MCF 10A (cell line): ENCODE results near the gene SLC4A8. TPM values are rescaled to one million over a fixed set of nuclear protein-coding genes. Genes with fewer than 3 reads are reported as not detected.

Experiments
- BruUV-seq: library from RNA; stranded (reverse); fragments of 400-500 nt; replicated peaks from 2 replicates; lab custom pipeline; 2021; lab: Mats Ljungman, UMichigan
- CTCF ChIA-PET: fragments of 300-600 bp; sonication (Branson Sonifier 250); formaldehyde crosslinking; extraction: SDS; loops from one replicate; lab custom pipeline; 2021; ENCODE audit warnings: antibody characterized with exemption, inconsistent platforms; lab: Yijun Ruan, JAX
- POLR2A ChIA-PET: fragments of 300-600, 350-650 bp; sonication (Branson Sonifier 250); formaldehyde crosslinking; extraction: SDS; loops from one replicate; lab custom pipeline; 2020; ENCODE audit warnings: antibody characterized with exemption, inconsistent platforms; lab: Yijun Ruan, JAX
- DNase-seq: peaks from one replicate; pipeline ENCODE4 v3.0.0-alpha.2; 2018; ENCODE audit not compliant: unreplicated experiment
- H3K27ac Mint-ChIP-seq: one replicate; pipeline ENCODE4 v1.8.0; 2022; ENCODE audit warnings: mild to moderate bottlenecking, low read depth, mixed read lengths; ENCODE audit not compliant: unreplicated experiment
- H3K27me3 Mint-ChIP-seq: one replicate; pipeline ENCODE4 v1.8.0; 2022; ENCODE audit warnings: mixed read lengths; ENCODE audit not compliant: insufficient read depth, unreplicated experiment
- H3K36me3 Mint-ChIP-seq: one replicate; pipeline ENCODE4 v1.8.0; 2022; ENCODE audit warnings: mild to moderate bottlenecking, moderate library complexity, mixed read lengths; ENCODE audit not compliant: insufficient read depth, unreplicated experiment
- H3K4me1 Mint-ChIP-seq: one replicate; pipeline ENCODE4 v1.8.0; 2022; ENCODE audit warnings: mixed read lengths; ENCODE audit not compliant: insufficient read depth, unreplicated experiment
- H3K4me3 Mint-ChIP-seq: one replicate; pipeline ENCODE4 v1.8.0; 2022; ENCODE audit warnings: mild to moderate bottlenecking, moderate library complexity, mixed read lengths; ENCODE audit not compliant: unreplicated experiment
- H3K9me3 Mint-ChIP-seq: one replicate; pipeline ENCODE4 v1.8.0; 2022; ENCODE audit warnings: mixed read lengths; ENCODE audit not compliant: unreplicated experiment
- CTCF ChIP-seq: fragments of 200-600 bp; IDR thresholded peaks from one replicate; pipeline ENCODE4 v1.8.0; 2022; ENCODE audit warnings: antibody characterized with exemption, mild to moderate bottlenecking; ENCODE audit not compliant: unreplicated experiment
- intact Hi-C: fragments of 100-400 bp; cut with micrococcal nuclease; formaldehyde crosslinking; loops from 2 replicates; pipeline ENCODE4 v1.14.1; 2022
- total RNA-seq: library from RNA; stranded (reverse); gene quantifications from 2 replicates; pipeline ENCODE4 v1.2.3, GENCODE V29; 2022

Gene SLC4A8
- total RNA-seq, 1 experiment from 2014 or later: 1.1 TPM

GRCh38 chr12:51493281-51493680, 68.7 kb downstream of the SLC4A8 start:
- H3K9me3 Mint-ChIP-seq: no peaks in the 10 kb centered on the region
- no peak overlapping the region for H3K27ac Mint-ChIP-seq
- POLR2A ChIA-PET: no interaction called here
- H3K4me1 Mint-ChIP-seq: no peaks in the 10 kb centered on the region
- BruUV-seq: no TSS peak
- H3K4me3 Mint-ChIP-seq: no peak overlapping the region
- no peak for DNase-seq
- intact Hi-C loops: no loop called here
- H3K36me3 Mint-ChIP-seq: no peaks in the 10 kb centered on the region
- H3K27me3 Mint-ChIP-seq: no peaks in the 10 kb centered on the region
- no peak for TF ChIP-seq CTCF
- CTCF ChIA-PET: interaction anchor here (0.7 to 1.5 kb wide), 2 partner anchors 72 to 104 kb away, joined by 3 to 4 read pairs; no protein-coding TSS in a partner anchor

- Mint-ChIP-seq H3K27me3 (peaks cover 16% of the 10 kb centered on the region), H3K4me3 (no peak overlapping the region), H3K4me1 (no peaks in the 10 kb centered on the region), H3K36me3 (no peaks in the 10 kb centered on the region), H3K27ac (no peak overlapping the region), H3K9me3 (no peaks in the 10 kb centered on the region)
- POLR2A ChIA-PET: no interaction called here
- no TSS peak for BruUV-seq
- intact Hi-C loops: no loop called here
- no peak for DNase-seq
- CTCF ChIA-PET: interaction anchor here (0.7 kb wide), 1 partner anchor 1890 kb away, joined by 3 read pairs; no protein-coding TSS in a partner anchor
- no peak for TF ChIP-seq CTCF
Measured at GRCh38 chr12:51496895-51497294, 72.3 kb downstream of the SLC4A8 start.

- CTCF ChIA-PET: no interaction called here
- H3K27ac Mint-ChIP-seq: no peak overlapping the region
- no peaks in the 10 kb centered on the region for H3K4me1 Mint-ChIP-seq
- no peaks in the 10 kb centered on the region for H3K9me3 Mint-ChIP-seq
- intact Hi-C loops: no loop called here
- no peak overlapping the region for H3K4me3 Mint-ChIP-seq
- BruUV-seq: no TSS peak
- DNase-seq: no peak
- H3K36me3 Mint-ChIP-seq: no peaks in the 10 kb centered on the region
- H3K27me3 Mint-ChIP-seq: peaks cover 60% of the 10 kb centered on the region
- no peak for TF ChIP-seq CTCF
- POLR2A ChIA-PET: no interaction called here
Measured at GRCh38 chr12:51504851-51505250, 80.2 kb downstream of the SLC4A8 start.

- ChIA-PET POLR2A (interaction anchor here (0.8 kb wide), 1 partner anchor 11 kb away, joined by 3 read pairs; no protein-coding TSS in a partner anchor), CTCF (no interaction called here)
- no peaks in the 10 kb centered on the region for H3K4me1 Mint-ChIP-seq
- H3K36me3 Mint-ChIP-seq: no peaks in the 10 kb centered on the region
- H3K4me3 Mint-ChIP-seq: no peak overlapping the region
- intact Hi-C loops: no loop called here
- TF ChIP-seq CTCF: no peak
- no peak for DNase-seq
- H3K27ac Mint-ChIP-seq: no peak overlapping the region
- peaks cover 57% of the 10 kb centered on the region for H3K27me3 Mint-ChIP-seq
- no peaks in the 10 kb centered on the region for H3K9me3 Mint-ChIP-seq
- no TSS peak for BruUV-seq
Measured at GRCh38 chr12:51505360-51506105, 80.9 kb downstream of the SLC4A8 start.
